ENCODE measurements around the gene CD84. TPM values are rescaled to one million over a fixed set of nuclear protein-coding genes. Genes with fewer than 3 reads are reported as not detected.
"Not testable (repeated sequence)": the region's sequence is repeated elsewhere in the genome, so short reads cannot be mapped to it uniquely, and the experiment has no call there.

CD84 gene
- polyA plus RNA-seq, 1 donor (not counting 4 experiments of a cell fraction or from before 2014, with no cell fraction given): not detected

- Histone ChIP-seq H3K9me3 (ENCODE audit: control insufficient read depth, low read depth, low read length) (no peaks in the 10 kb centered on the region), H3K4me1 (ENCODE audit: control insufficient read depth, extremely low read depth, insufficient read depth, low read length) (no peaks in the 10 kb centered on the region), H3K4me2 (ENCODE audit: control insufficient read depth, extremely low read depth, insufficient read depth, low read depth, low read length) (no peak overlapping the region), H3K4me3 (ENCODE audit: control insufficient read depth in 2 of 3, extremely low read depth in 1 of 3, insufficient read depth in 2 of 3, low read depth in 1 of 3, low read length in 3 of 3) (no peak overlapping the region), H3K36me3 (ENCODE audit: control insufficient read depth in 2 of 2, extremely low read depth in 1 of 2, insufficient read depth in 2 of 2, low read length in 2 of 2) (no peaks in the 10 kb centered on the region), H3K9ac (ENCODE audit: control insufficient read depth, extremely low read depth, insufficient read depth, low read length) (no peak overlapping the region), H3K79me2 (ENCODE audit: control insufficient read depth, insufficient read depth, low read length) (no peaks in the 10 kb centered on the region), H3K27ac (ENCODE audit: control insufficient read depth, insufficient read depth, low read length) (no peak overlapping the region), H4K20me1 (ENCODE audit: control insufficient read depth, extremely low read depth, insufficient read depth, low read length) (no peaks in the 10 kb centered on the region), H3K27me3 (ENCODE audit: control insufficient read depth, extremely low read depth, insufficient read depth, low read length) (no peaks in the 10 kb centered on the region), H2AFZ (ENCODE audit: control insufficient read depth, low read length) (no peak overlapping the region), H3K9me1 (ENCODE audit: control insufficient read depth, extremely low read depth, insufficient read depth, low read length) (no peaks in the 10 kb centered on the region)
- FAIRE-seq: no peak
- dilution Hi-C loops (cut with MboI; ENCODE audit: extremely low pct_ligation_motif_present, low sequenced_read_pairs): no loop called here
- TF ChIP-seq CTCF (optimal IDR thresholded peaks at IDR 0.05 in 1 of 3, IDR thresholded peaks at IDR 0.05 in 1 of 3, conservative IDR thresholded peaks at IDR 0.05 in 1 of 3; ENCODE audit: extremely low read depth in 1 of 3, insufficient read depth in 2 of 3, low read length in 3 of 3) (no peak), EZH2 (IDR thresholded peaks at IDR 0.05; ENCODE audit: low read length) (no peak)
- no peak for DNase-seq (ENCODE audit: low read depth, low spot score)
These were observed 13.7 kb downstream of the CD84 start for GRCh38 chr1:160565564-160565963.

- H3K4me2 ChIP-seq (ENCODE audit: control insufficient read depth, extremely low read depth, insufficient read depth, low read depth, low read length); H3K9ac ChIP-seq (ENCODE audit: control insufficient read depth, extremely low read depth, insufficient read depth, low read length); H3K27me3 ChIP-seq (ENCODE audit: control insufficient read depth, extremely low read depth, insufficient read depth, low read length); H4K20me1 ChIP-seq (ENCODE audit: control insufficient read depth, extremely low read depth, insufficient read depth, low read length); H3K36me3 ChIP-seq (ENCODE audit: control insufficient read depth in 2 of 2, extremely low read depth in 1 of 2, insufficient read depth in 2 of 2, low read length in 2 of 2); H3K4me1 ChIP-seq (ENCODE audit: control insufficient read depth, extremely low read depth, insufficient read depth, low read length); H3K27ac ChIP-seq (ENCODE audit: control insufficient read depth, insufficient read depth, low read length); H3K9me3 ChIP-seq (ENCODE audit: control insufficient read depth, low read depth, low read length); H3K9me1 ChIP-seq (ENCODE audit: control insufficient read depth, extremely low read depth, insufficient read depth, low read length); FAIRE-seq; dilution Hi-C loops (cut with MboI; ENCODE audit: extremely low pct_ligation_motif_present, low sequenced_read_pairs); DNase-seq (ENCODE audit: low read depth, low spot score); H3K4me3 ChIP-seq (ENCODE audit: control insufficient read depth in 2 of 3, extremely low read depth in 1 of 3, insufficient read depth in 2 of 3, low read depth in 1 of 3, low read length in 3 of 3); H2AFZ ChIP-seq (ENCODE audit: control insufficient read depth, low read length); H3K79me2 ChIP-seq (ENCODE audit: control insufficient read depth, insufficient read depth, low read length): not testable (repeated sequence)
These were observed 16.1 kb downstream of the CD84 start for GRCh38 chr1:160563230-160563629.

GRCh38 chr1:160562745-160563144 lies 16.6 kb downstream of the CD84 start:
- FAIRE-seq; H4K20me1 ChIP-seq (ENCODE audit: control insufficient read depth, extremely low read depth, insufficient read depth, low read length); H3K36me3 ChIP-seq (ENCODE audit: control insufficient read depth in 2 of 2, extremely low read depth in 1 of 2, insufficient read depth in 2 of 2, low read length in 2 of 2); H3K27ac ChIP-seq (ENCODE audit: control insufficient read depth, insufficient read depth, low read length); H3K79me2 ChIP-seq (ENCODE audit: control insufficient read depth, insufficient read depth, low read length); H3K27me3 ChIP-seq (ENCODE audit: control insufficient read depth, extremely low read depth, insufficient read depth, low read length); H3K9ac ChIP-seq (ENCODE audit: control insufficient read depth, extremely low read depth, insufficient read depth, low read length); H3K9me1 ChIP-seq (ENCODE audit: control insufficient read depth, extremely low read depth, insufficient read depth, low read length); DNase-seq (ENCODE audit: low read depth, low spot score); H3K4me3 ChIP-seq (ENCODE audit: control insufficient read depth in 2 of 3, extremely low read depth in 1 of 3, insufficient read depth in 2 of 3, low read depth in 1 of 3, low read length in 3 of 3); H3K9me3 ChIP-seq (ENCODE audit: control insufficient read depth, low read depth, low read length); H3K4me1 ChIP-seq (ENCODE audit: control insufficient read depth, extremely low read depth, insufficient read depth, low read length); H3K4me2 ChIP-seq (ENCODE audit: control insufficient read depth, extremely low read depth, insufficient read depth, low read depth, low read length); dilution Hi-C loops (cut with MboI; ENCODE audit: extremely low pct_ligation_motif_present, low sequenced_read_pairs); H2AFZ ChIP-seq (ENCODE audit: control insufficient read depth, low read length): not testable (repeated sequence)
